ENCODE results near the gene NHS.

GRCh38 chrX:17563515-17563914 lies 188.5 kb downstream of the NHS start:
- TF ChIP-seq CTCF (IDR thresholded peaks at IDR 0.05) (no peak), POLR2A (IDR thresholded peaks at IDR 0.05) (no peak)
